IPS-18c (cell line): ENCODE measurements around the gene FZD4.
"Not testable (repeated sequence)": the region's sequence is repeated elsewhere in the genome, so short reads cannot be mapped to it uniquely, and the experiment has no call there.

Experiments used
- H3K4me3 ChIP-seq: 2 replicates; pipeline ENCODE4 v1.7.0; 2013; ENCODE audit warnings: low read depth, mild to moderate bottlenecking, low read length, moderate library complexity; ENCODE audit not compliant: insufficient read depth
- H3K9me3 ChIP-seq: one replicate; pipeline ENCODE4 v1.6.1; 2013; ENCODE audit warnings: mild to moderate bottlenecking, low read length, moderate library complexity; ENCODE audit not compliant: control insufficient read depth, insufficient read depth

The FZD4 gene

GRCh38 chr11:86955361-86956120 is at the start of gene FZD4:
Gene FZD4 (minus strand): TSS chr11:86955395. CDS start chr11:86955085, 310 bp downstream.
- peak within 1 kb of the TSS; percentile 68 for H3K4me3 ChIP-seq
- no peaks in the 10 kb centered on the region for H3K9me3 ChIP-seq

DNA sequence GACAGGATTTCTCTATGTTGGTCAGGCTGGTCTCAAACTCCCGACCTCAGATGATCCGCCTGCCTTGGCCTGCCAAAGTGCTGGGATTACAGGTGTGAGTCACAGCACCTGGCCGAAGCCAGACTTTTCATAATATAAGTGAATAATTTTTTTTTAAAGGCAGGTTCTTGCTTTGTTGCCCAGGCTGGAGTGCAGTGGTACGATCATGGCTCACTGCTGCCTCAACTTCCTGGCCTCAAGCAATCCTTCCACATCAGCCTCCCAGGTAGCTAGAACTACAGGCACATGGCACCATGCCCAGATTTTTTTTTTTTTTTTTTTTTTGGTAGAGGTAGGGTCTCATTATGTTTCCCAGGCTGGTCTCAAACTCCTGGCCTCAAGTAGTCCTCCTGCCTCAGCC is 49.1 kb upstream of the FZD4 start:
- not testable (repeated sequence) for H3K9me3 ChIP-seq, H3K4me3 ChIP-seq

DNA sequence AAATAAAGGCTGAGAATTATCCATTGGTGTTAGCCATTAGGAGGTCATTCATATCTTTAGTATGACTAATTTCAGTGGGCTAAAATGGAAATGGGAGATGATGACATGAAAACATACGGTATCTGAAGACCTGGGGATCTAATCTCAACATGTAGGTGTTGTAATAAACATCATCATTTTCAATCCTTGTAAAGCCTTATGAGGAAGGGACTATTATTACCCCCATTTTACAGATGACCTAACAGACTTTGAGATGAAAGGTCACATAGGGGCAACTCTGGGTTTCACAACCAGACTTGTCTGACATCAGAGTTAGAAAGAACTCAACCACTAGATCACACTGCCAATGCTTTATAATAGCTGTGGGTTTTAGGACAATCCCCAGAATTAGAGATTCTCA is 47.7 kb upstream of the FZD4 start:
- H3K4me3 ChIP-seq: no peak overlapping the region
- H3K9me3 ChIP-seq: no peaks in the 10 kb centered on the region

DNA sequence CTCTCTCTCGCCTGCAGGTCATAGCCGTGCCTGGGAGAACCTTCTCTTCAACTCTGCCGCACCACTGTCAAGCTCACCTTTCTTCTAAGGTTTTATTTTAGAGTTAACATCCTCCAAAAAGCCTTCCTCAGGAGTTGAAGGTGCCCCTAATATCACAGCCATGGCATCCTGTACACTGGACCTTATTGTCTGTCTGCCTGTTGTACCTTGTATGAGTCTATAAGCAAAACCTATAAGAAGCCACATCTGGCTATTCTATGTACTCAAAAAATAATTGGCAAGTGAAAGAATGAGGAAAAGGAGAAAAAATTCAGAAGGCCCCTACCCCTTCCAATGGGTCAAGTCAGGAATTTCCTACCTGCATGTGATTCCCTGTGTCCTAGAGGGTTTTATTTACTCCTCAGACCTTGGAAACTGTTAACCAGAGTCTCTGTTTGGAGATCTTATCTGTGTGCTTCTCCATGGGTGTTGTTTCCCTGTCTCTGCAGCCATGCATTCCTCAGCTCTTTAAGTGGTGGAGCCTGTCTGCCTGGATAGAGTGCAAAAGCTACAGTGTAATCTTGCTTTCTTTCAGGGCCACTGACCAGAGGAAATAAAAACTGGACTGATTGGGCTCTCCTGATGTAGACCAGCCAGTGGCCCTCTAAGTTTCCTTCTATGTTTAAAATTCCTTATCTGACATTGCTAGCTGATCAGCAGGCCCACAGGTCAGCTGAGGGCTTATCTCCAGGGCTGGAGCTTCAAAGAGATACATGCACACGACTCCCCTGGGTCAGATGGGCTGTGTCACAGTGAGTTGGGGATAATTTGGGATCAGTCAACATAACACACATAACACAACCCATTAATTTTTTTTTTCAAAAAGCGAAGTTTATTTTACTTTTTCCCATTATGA is 44.9 kb upstream of the FZD4 start:
- no peak overlapping the region for H3K4me3 ChIP-seq
- no peaks in the 10 kb centered on the region for H3K9me3 ChIP-seq

DNA sequence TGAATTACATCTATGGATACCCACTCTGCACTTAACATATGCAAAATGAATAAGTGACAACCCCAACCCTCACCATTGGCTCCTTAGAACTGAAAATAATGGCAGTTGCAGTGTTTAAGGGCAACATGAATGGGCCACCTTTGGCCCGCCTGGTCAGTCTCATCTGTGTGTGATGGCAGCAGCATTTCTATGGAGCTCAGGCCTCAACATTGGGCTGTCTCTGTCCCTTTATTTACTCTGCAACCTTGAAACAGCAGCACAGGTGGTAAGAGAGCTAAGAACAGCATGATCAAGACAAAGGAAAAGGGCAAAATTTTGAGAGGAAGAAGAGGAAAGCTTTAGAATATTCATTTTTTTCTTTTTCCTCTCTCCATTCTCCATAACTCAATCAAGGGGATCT is 44.2 kb upstream of the FZD4 start:
- Histone ChIP-seq H3K9me3 (no peaks in the 10 kb centered on the region), H3K4me3 (no peak overlapping the region)

- Histone ChIP-seq H3K9me3 (no peaks in the 10 kb centered on the region), H3K4me3 (no peak overlapping the region)
Observed at GRCh38 chr11:86996953-86997570, 41.9 kb upstream of the FZD4 start.

DNA sequence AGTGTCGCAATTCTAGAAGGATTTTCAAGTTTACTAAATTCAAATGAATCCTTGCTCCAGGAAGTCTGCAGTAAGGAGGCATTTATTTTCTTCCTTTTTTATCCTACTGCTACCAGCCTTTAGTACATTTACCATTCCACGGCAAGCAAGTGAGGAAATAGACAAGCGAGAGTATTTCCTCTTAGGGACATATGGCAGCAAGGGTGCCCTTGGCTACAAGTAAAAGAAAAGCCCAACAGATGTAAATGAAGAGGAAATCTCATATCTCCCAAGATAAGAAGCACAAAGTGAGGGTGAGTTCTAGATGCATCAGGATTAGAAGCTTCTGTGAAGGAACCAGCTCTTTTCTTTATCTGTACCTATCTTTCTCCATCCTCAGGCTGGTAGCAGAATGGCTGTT is 37.8 kb upstream of the FZD4 start:
- Histone ChIP-seq H3K4me3 (no peak overlapping the region), H3K9me3 (no peaks in the 10 kb centered on the region)

- not testable (repeated sequence) for H3K9me3 ChIP-seq
Observed at GRCh38 chr11:86992340-86992739, 37.1 kb upstream of the FZD4 start.

DNA sequence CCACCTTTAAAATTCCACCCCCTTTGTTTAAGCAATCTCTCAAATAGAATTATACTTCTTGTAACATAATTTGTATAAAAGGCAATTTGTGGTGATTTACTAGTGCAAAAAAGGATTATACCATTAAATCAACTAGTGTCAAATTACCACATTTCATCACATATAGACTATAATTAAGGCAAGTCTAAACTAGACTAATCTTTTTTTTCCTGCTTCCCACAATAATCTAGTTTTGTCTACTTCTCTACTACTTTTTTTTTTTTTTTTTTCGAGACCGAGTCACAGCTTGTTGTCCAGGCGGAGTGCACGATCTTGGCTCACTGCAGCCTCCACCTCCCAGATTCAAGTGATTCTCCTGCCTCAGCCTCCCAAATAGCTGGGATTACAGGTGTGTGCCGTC is 36.1 kb upstream of the FZD4 start:
- no peaks in the 10 kb centered on the region for H3K9me3 ChIP-seq
- H3K4me3 ChIP-seq: no peak overlapping the region

More at GRCh38 chr11:86992340-86992739, 37.1 kb upstream of the FZD4 start:
- H3K4me3 ChIP-seq: not testable (repeated sequence)

- Histone ChIP-seq H3K4me3 (no peak overlapping the region), H3K9me3 (no peaks in the 10 kb centered on the region)
Observed at GRCh38 chr11:86990515-86990914, 35.3 kb upstream of the FZD4 start.

GRCh38 chr11:86990031-86990430 is 34.8 kb upstream of the FZD4 start:
- H3K9me3 ChIP-seq: no peaks in the 10 kb centered on the region
- no peak overlapping the region for H3K4me3 ChIP-seq

DNA sequence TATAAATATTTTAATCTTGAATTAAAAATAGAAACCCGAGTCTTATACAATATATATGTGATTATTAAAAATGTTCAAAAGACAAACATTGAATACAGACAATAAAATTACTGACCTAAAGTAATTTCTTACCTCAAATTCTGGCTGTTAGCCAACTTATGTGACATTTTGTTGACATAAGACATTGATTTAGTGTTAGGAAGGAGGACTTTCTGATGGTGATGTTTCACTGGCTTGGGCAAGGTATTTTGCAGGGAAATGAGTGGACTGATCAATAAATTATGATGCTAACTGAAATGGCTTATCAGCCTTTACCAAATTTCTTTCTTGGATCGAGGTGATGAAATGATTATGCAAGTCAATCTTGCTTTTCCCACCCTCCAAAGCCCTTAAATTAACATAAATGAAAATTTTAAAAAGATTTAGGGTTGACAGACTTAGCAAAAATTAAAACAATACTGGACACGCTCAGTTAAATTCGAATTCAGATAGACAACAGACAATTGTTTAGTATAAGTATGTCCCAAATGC is 33.2 kb upstream of the FZD4 start:
- Histone ChIP-seq H3K4me3 (no peak overlapping the region), H3K9me3 (no peaks in the 10 kb centered on the region)

- Histone ChIP-seq H3K9me3 (no peaks in the 10 kb centered on the region), H3K4me3 (no peak overlapping the region)
Observed at GRCh38 chr11:86987679-86988078, 32.5 kb upstream of the FZD4 start.

- no peak overlapping the region for H3K4me3 ChIP-seq
- no peaks in the 10 kb centered on the region for H3K9me3 ChIP-seq
Observed at GRCh38 chr11:86984701-86985100, 29.5 kb upstream of the FZD4 start.

GRCh38 chr11:86983021-86983488 is 27.9 kb upstream of the FZD4 start:
- Histone ChIP-seq H3K9me3 (no peaks in the 10 kb centered on the region), H3K4me3 (no peak overlapping the region)

GRCh38 chr11:86981777-86982540 is 26.8 kb upstream of the FZD4 start:
- no peak overlapping the region for H3K4me3 ChIP-seq
- no peaks in the 10 kb centered on the region for H3K9me3 ChIP-seq
